Natural killer cell (primary cell): Measurements from ENCODE around the gene IDI1. TPM values are rescaled to one million over a fixed set of nuclear protein-coding genes. Genes with fewer than 3 reads are reported as not detected.

ENCODE experiments used
- ATAC-seq, 3 donors: fragments of 150-1000 bp in 2 of 3; fragments of 200-7000 bp in 1 of 3; cut with Tn5 transposase; 1 replicate in 1 of 3; 2 replicates in 2 of 3; pipeline ENCODE4 v1.10.0; 2021; ENCODE audit warnings: mild to moderate bottlenecking in 2 of 3, moderate library complexity in 2 of 3
- DNase-seq, 2 donors: peaks; one replicate each; pipeline versions ENCODE4 v3.0.0 to v3.0.0-alpha.2; 2013 to 2021; ENCODE audit warnings: mixed read lengths in 1 of 2
- H3K27ac ChIP-seq: one replicate; pipeline ENCODE4 v1.5.1; 2013; ENCODE audit warnings: mild to moderate bottlenecking, low read length
- H3K27me3 ChIP-seq: one replicate; pipeline ENCODE4 v1.6.1; 2013; ENCODE audit warnings: low read length; ENCODE audit not compliant: control insufficient read depth, insufficient read depth
- H3K36me3 ChIP-seq: one replicate; pipeline ENCODE4 v1.6.1; 2013; ENCODE audit warnings: low read length; ENCODE audit not compliant: control insufficient read depth, insufficient read depth
- H3K4me1 ChIP-seq: one replicate; pipeline ENCODE4 v1.6.1; 2013; ENCODE audit warnings: low read length; ENCODE audit not compliant: control insufficient read depth, insufficient read depth
- H3K4me3 ChIP-seq: one replicate; pipeline ENCODE4 v1.5.1; 2013; ENCODE audit warnings: low read length
- H3K9me3 ChIP-seq: one replicate; pipeline ENCODE4 v1.6.1; 2013; ENCODE audit warnings: low read length; ENCODE audit not compliant: control insufficient read depth, insufficient read depth
- H3K27ac Mint-ChIP-seq, 2 donors: one replicate each; pipeline ENCODE4 v1.8.0; 2022; ENCODE audit warnings: mild to moderate bottlenecking in 2 of 2, mixed read lengths in 2 of 2, moderate library complexity in 1 of 2
- H3K27me3 Mint-ChIP-seq, 2 donors: one replicate each; pipeline ENCODE4 v1.8.0; 2022; ENCODE audit warnings: low read depth in 2 of 2, mixed read lengths in 2 of 2
- H3K36me3 Mint-ChIP-seq: one replicate; pipeline ENCODE4 v1.8.0; 2022; ENCODE audit warnings: mixed read lengths
- H3K4me1 Mint-ChIP-seq, 2 donors: one replicate each; pipeline ENCODE4 v1.8.0; 2022; ENCODE audit warnings: mixed read lengths in 2 of 2
- H3K4me3 Mint-ChIP-seq: one replicate; pipeline ENCODE4 v1.8.0; 2022; ENCODE audit warnings: mild to moderate bottlenecking, moderate library complexity, mixed read lengths
- H3K9me3 Mint-ChIP-seq, 2 donors: one replicate each; pipeline ENCODE4 v1.8.0; 2022; ENCODE audit warnings: mixed read lengths in 2 of 2
- WGBS: methylation state at CpG from one replicate; pipeline ENCODE4 v1.1.7; 2013; ENCODE audit warnings: missing lambda C conversion rate; ENCODE audit not compliant: insufficient coverage; 5-methylcytosine and 5-hydroxymethylcytosine counted together
- intact Hi-C: fragments of 100-400 bp; cut with micrococcal nuclease; formaldehyde crosslinking; loops from one replicate; pipeline ENCODE4 v1.14.2; 2022
- total RNA-seq, 4 donors: library from RNA; stranded (reverse); fragments of 120-200 nt in 1 of 4; gene quantifications; one replicate each; pipeline versions ENCODE4 v1.2.3 to v1.2.4, GENCODE V29; 2013 to 2022
- TF ChIP-seq, protein P1 (sequence below): fragments of 200-600 bp; IDR thresholded peaks from one replicate; pipeline ENCODE4 v1.8.0; 2022; ENCODE audit warnings: antibody characterized with exemption

IDI1 gene
- total RNA-seq, 3 donors from 2014 or later (not counting 1 experiment from before 2014, with no cell fraction given), result 156 to 229 (median 163) TPM

DNA sequence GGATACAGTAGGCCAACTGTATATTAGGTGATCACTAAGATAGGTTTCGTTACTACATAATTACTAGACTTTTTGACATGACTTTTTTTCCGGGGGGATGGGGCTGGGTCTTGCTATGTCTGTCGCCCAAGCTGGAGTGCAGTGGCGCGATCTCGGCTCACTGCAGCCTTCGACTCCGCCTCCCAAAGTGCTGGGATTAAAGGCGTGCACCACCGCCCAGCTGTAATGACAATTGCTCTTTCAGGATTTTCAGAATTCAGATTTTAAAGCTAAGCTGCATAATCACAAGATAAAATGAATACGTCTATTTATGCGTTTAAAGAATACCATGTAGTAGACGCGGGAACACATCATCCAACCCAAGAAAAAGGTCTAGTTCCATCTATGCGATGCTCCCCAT, 982 bp downstream of the IDI1 start:
- DNase-seq (no peak), ATAC-seq (no peak)
- Mint-ChIP-seq H3K27me3 (no peaks in the 10 kb centered on the region), H3K4me3 (peak overlapping the region; percentile 95), H3K27ac (peak overlapping the region; percentile 98 to 99), H3K9me3 (no peaks in the 10 kb centered on the region), H3K36me3 (no peaks in the 10 kb centered on the region), H3K4me1 (peaks cover 56 to 78% of the 10 kb centered on the region in 2 donors)
- TF ChIP-seq, protein P1, sequence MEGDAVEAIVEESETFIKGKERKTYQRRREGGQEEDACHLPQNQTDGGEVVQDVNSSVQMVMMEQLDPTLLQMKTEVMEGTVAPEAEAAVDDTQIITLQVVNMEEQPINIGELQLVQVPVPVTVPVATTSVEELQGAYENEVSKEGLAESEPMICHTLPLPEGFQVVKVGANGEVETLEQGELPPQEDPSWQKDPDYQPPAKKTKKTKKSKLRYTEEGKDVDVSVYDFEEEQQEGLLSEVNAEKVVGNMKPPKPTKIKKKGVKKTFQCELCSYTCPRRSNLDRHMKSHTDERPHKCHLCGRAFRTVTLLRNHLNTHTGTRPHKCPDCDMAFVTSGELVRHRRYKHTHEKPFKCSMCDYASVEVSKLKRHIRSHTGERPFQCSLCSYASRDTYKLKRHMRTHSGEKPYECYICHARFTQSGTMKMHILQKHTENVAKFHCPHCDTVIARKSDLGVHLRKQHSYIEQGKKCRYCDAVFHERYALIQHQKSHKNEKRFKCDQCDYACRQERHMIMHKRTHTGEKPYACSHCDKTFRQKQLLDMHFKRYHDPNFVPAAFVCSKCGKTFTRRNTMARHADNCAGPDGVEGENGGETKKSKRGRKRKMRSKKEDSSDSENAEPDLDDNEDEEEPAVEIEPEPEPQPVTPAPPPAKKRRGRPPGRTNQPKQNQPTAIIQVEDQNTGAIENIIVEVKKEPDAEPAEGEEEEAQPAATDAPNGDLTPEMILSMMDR, result no peak
- peak overlapping the region; percentile 93 for H3K4me3 ChIP-seq
- 9% methylated on average over 15 of the region's 15 CpGs for WGBS
- intact Hi-C loops, result loop anchor here (2.0 kb wide), 3 partner anchors 15 to 117 kb away; partner anchors contain the start of genes GTPBP4 and LARP4B
- H3K27me3 ChIP-seq, result no peaks in the 10 kb centered on the region
- peaks cover 41% of the 10 kb centered on the region for H3K4me1 ChIP-seq
- peaks cover 17% of the 10 kb centered on the region for H3K36me3 ChIP-seq
- H3K27ac ChIP-seq, result peak overlapping the region; percentile 100
- H3K9me3 ChIP-seq, result no peaks in the 10 kb centered on the region

DNA sequence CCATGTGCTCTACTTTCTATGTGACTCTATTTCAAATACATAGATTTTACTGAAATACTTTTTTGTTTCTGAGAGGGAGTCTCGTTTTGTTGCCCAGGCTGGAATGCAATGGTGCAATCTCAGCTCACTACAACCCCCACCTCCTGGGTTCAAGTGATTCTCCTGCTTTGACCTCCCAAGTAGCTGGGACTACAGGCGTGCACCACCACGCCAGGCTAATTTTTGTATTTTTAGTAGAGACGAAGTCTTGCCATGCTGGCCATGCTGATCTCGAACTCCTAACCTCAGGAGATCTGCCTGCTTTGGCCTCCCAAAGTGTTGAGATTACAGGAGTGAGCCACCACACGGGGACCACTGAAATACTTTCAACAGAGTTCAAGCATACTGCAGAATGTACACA, 3.5 kb downstream of the IDI1 start:
- ATAC-seq (no peak), DNase-seq (no peak)
- peak overlapping the region; percentile 89 to 96 for H3K27ac Mint-ChIP-seq
- no peak overlapping the region for H3K4me3 ChIP-seq
- H3K9me3 Mint-ChIP-seq, result no peaks in the 10 kb centered on the region
- H3K4me1 ChIP-seq, result peaks cover 38% of the 10 kb centered on the region
- H3K36me3 ChIP-seq, result peaks cover 29% of the 10 kb centered on the region
- peak overlapping the region; percentile 78 for H3K27ac ChIP-seq
- WGBS, result 80% methylated on average over 6 of the region's 6 CpGs
- H3K4me1 Mint-ChIP-seq, result peaks cover 43 to 61% of the 10 kb centered on the region in 2 donors
- no peaks in the 10 kb centered on the region for H3K27me3 Mint-ChIP-seq
- no peaks in the 10 kb centered on the region for H3K9me3 ChIP-seq
- TF ChIP-seq, protein P1, result no peak
- no peaks in the 10 kb centered on the region for H3K27me3 ChIP-seq
- peaks cover 2% of the 10 kb centered on the region for H3K36me3 Mint-ChIP-seq
- H3K4me3 Mint-ChIP-seq, result peak overlapping the region; percentile 87
- intact Hi-C loops, result no loop called here

DNA sequence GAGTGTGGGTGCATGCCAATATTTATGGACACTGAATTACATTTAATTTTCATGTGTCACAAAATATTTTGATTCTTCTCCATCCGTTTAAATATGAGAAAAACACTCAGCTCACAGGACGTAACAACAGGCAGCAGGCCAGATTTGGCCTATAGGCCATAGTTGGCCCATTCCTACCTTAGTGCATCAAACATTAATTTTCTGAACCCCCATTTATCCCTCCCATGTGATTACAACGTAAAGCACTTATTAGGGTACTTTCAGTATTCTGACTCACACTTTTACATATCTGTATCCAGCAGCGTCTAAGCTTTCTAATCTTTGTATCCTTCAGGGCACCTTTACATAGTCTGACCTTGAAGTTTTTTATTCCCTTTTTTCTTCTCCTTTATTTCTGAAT, 4.0 kb downstream of the IDI1 start:
- Mint-ChIP-seq H3K27ac (peak overlapping the region; percentile 89 to 96), H3K27me3 (no peaks in the 10 kb centered on the region), H3K36me3 (peaks cover 6% of the 10 kb centered on the region), H3K9me3 (no peaks in the 10 kb centered on the region), H3K4me1 (peaks cover 48 to 61% of the 10 kb centered on the region in 2 donors), H3K4me3 (peak overlapping the region; percentile 87)
- Histone ChIP-seq H3K4me3 (no peak overlapping the region), H3K36me3 (peaks cover 33% of the 10 kb centered on the region), H3K27me3 (no peaks in the 10 kb centered on the region), H3K4me1 (peaks cover 33% of the 10 kb centered on the region), H3K9me3 (no peaks in the 10 kb centered on the region), H3K27ac (peak overlapping the region; percentile 78)
- TF ChIP-seq, protein P1, result no peak
- no peak for DNase-seq
- ATAC-seq, result no peak
- WGBS, result 79% methylated on average over 4 of the region's 4 CpGs
- intact Hi-C loops, result no loop called here

DNA sequence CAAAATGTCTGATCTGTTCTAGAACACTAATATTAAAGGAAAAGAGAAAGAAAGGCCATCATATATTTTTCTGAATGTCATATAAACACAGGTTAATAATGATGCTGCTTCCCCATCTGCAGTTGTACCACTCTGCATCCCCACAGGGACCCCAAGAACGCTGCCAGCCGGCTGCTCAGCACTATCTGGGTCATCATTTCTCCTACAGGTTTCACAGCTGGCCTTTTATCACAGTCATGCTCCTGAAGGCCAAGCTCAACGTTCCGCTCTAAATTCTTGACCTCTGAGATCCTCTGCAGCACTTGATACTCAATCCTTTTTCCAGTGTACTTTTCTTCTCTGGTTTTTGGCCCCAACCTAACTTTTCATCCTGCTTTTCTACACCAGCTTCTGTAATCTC, 4.8 kb downstream of the IDI1 start:
- peak in 1 of 2 donors; percentile 24 for DNase-seq
- 43% methylated on average over 4 of the region's 4 CpGs for WGBS

More for the DNA sequence above, 4.8 kb downstream of the IDI1 start:
- Histone ChIP-seq H3K27ac (peak overlapping the region; percentile 78), H3K4me3 (peak overlapping the region; percentile 17), H3K27me3 (no peaks in the 10 kb centered on the region), H3K36me3 (peaks cover 34% of the 10 kb centered on the region), H3K4me1 (peaks cover 29% of the 10 kb centered on the region), H3K9me3 (no peaks in the 10 kb centered on the region)
- Mint-ChIP-seq H3K9me3 (no peaks in the 10 kb centered on the region), H3K27me3 (no peaks in the 10 kb centered on the region), H3K27ac (peak overlapping the region; percentile 89 to 96), H3K36me3 (peaks cover 7% of the 10 kb centered on the region), H3K4me3 (peak overlapping the region; percentile 87), H3K4me1 (peaks cover 48 to 59% of the 10 kb centered on the region in 2 donors)
- TF ChIP-seq, protein P1, result no peak
- intact Hi-C loops, result no loop called here
- no peak for ATAC-seq
